Body of pancreas (tissue), 4 donors: ENCODE results near the gene CDC25B.

Source experiments
- CTCF ChIP-seq, 7 experiments: fragments of 450-650 bp in 4 of 7; fragments of 200-600 bp in 3 of 7; sonication (generic) in 3 of 7; IDR thresholded peaks; one replicate each; pipeline ENCODE4 v1.5.1; 2016 to 2019; ENCODE audit warnings: antibody characterized with exemption in 7 of 7
- POLR2A ChIP-seq, 3 donors: fragments of 450-650 bp; IDR thresholded peaks; one replicate each; pipeline ENCODE4 v1.6.1; 2016; ENCODE audit warnings: antibody characterized with exemption in 3 of 3, mild to moderate bottlenecking in 2 of 3

- TF ChIP-seq CTCF (IDR thresholded peaks at IDR 0.05) = no peak
- no peak for TF ChIP-seq POLR2A (IDR thresholded peaks at IDR 0.05)
Measured at GRCh38 chr20:3784216-3784853, 11.8 kb upstream of the CDC25B start.
